NCI-H226 (cell line): ENCODE measurements around the gene RASA4B.
"Not testable (repeated sequence)": the region's sequence is repeated elsewhere in the genome, so short reads cannot be mapped to it uniquely, and the experiment has no call there.

Experiments used
- DNase-seq: peaks from one replicate; pipeline ENCODE4 v3.0.0-alpha.2; 2015

The RASA4B gene

GRCh38 chr7:102517550-102518147, at the start of gene RASA4B:
Gene RASA4B, minus strand, starts transcription at chr7:102517777. Its CDS starts 67 bp downstream, at chr7:102517710.
- DNase-seq, result not testable (repeated sequence)

- DNase-seq, result not testable (repeated sequence)
Observed at GRCh38 chr7:102550808-102551422, 33.3 kb upstream of the RASA4B start, which contains the start of gene SPDYE2. Gene SPDYE2, plus strand, starts transcription at chr7:102551226. Its CDS starts 2,030 bp downstream, at chr7:102553256.

GRCh38 chr7:102546353-102546752, 28.8 kb upstream of the RASA4B start:
- not testable (repeated sequence) for DNase-seq

GRCh38 chr7:102545288-102545687, 27.7 kb upstream of the RASA4B start:
- not testable (repeated sequence) for DNase-seq

GRCh38 chr7:102544372-102544771, 26.8 kb upstream of the RASA4B start:
- DNase-seq, result not testable (repeated sequence)

GRCh38 chr7:102543596-102543995, 26.0 kb upstream of the RASA4B start, which contains the start of gene UPK3BL2:
Gene UPK3BL2, minus strand, starts transcription at chr7:102543696. Its CDS starts 60 bp downstream, at chr7:102543636.
- not testable (repeated sequence) for DNase-seq

GRCh38 chr7:102542771-102543170, 25.2 kb upstream of the RASA4B start:
- DNase-seq, result not testable (repeated sequence)

- DNase-seq, result not testable (repeated sequence)
Observed at GRCh38 chr7:102542083-102542482, 24.5 kb upstream of the RASA4B start.

- not testable (repeated sequence) for DNase-seq
Observed at GRCh38 chr7:102540604-102541003, 23.0 kb upstream of the RASA4B start.

GRCh38 chr7:102535062-102535615, 17.6 kb upstream of the RASA4B start:
- not testable (repeated sequence) for DNase-seq

- not testable (repeated sequence) for DNase-seq
Observed at GRCh38 chr7:102532127-102532526, 14.6 kb upstream of the RASA4B start.

- not testable (repeated sequence) for DNase-seq
Observed at GRCh38 chr7:102531583-102531982, 14.0 kb upstream of the RASA4B start.

- not testable (repeated sequence) for DNase-seq
Observed at GRCh38 chr7:102527822-102528793, 10.5 kb upstream of the RASA4B start.

- DNase-seq, result not testable (repeated sequence)
Observed at GRCh38 chr7:102527182-102527581, 9.6 kb upstream of the RASA4B start.

GRCh38 chr7:102524803-102525202, 7.2 kb upstream of the RASA4B start:
- DNase-seq, result not testable (repeated sequence)

- DNase-seq, result not testable (repeated sequence)
Observed at GRCh38 chr7:102520797-102521196, 3.2 kb upstream of the RASA4B start.

- not testable (repeated sequence) for DNase-seq
Observed at GRCh38 chr7:102516951-102517350, 626 bp downstream of the RASA4B start.

GRCh38 chr7:102515889-102516288, 1.7 kb downstream of the RASA4B start:
- not testable (repeated sequence) for DNase-seq

GRCh38 chr7:102514881-102515721, 2.5 kb downstream of the RASA4B start:
- not testable (repeated sequence) for DNase-seq

- peak; percentile 21 for DNase-seq
Observed at GRCh38 chr7:102512642-102513221, 4.8 kb downstream of the RASA4B start.

GRCh38 chr7:102511860-102512522, 5.6 kb downstream of the RASA4B start:
- not testable (repeated sequence) for DNase-seq
